ENCODE results near the gene GPR39. TPM values are rescaled to one million over a fixed set of nuclear protein-coding genes. Genes with fewer than 3 reads are reported as not detected.

Gene GPR39
- total RNA-seq, 1 donor from 2014 or later, result 9.0 TPM

DNA sequence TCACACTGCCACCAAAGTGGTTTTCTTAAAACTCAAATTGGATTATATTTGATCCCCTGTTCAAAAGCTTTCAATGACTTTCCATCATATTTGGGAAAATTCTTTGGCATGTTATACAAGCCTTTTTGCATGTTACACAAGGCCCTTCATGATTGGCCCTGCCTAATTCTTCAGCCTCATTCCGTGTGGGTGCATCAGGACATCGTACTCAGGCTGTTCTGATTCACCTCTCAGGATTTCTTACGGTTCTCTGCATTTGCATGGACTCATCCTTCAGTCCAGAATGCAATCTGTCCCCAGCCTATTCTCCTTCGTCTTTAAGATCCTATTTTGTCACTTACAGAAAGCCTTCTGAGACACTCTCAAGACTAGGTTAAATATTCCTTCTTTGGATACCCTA lies 145.6 kb downstream of the GPR39 start:
- no peak overlapping the region for H3K4me3 ChIP-seq (ENCODE audit: low read depth, low read length)
- DNase-seq (ENCODE audit: low read depth), result no peak
- TF ChIP-seq, protein P1, sequence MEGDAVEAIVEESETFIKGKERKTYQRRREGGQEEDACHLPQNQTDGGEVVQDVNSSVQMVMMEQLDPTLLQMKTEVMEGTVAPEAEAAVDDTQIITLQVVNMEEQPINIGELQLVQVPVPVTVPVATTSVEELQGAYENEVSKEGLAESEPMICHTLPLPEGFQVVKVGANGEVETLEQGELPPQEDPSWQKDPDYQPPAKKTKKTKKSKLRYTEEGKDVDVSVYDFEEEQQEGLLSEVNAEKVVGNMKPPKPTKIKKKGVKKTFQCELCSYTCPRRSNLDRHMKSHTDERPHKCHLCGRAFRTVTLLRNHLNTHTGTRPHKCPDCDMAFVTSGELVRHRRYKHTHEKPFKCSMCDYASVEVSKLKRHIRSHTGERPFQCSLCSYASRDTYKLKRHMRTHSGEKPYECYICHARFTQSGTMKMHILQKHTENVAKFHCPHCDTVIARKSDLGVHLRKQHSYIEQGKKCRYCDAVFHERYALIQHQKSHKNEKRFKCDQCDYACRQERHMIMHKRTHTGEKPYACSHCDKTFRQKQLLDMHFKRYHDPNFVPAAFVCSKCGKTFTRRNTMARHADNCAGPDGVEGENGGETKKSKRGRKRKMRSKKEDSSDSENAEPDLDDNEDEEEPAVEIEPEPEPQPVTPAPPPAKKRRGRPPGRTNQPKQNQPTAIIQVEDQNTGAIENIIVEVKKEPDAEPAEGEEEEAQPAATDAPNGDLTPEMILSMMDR (conservative IDR thresholded peaks at IDR 0.05; ENCODE audit: low read depth, low read length), result no peak

DNA sequence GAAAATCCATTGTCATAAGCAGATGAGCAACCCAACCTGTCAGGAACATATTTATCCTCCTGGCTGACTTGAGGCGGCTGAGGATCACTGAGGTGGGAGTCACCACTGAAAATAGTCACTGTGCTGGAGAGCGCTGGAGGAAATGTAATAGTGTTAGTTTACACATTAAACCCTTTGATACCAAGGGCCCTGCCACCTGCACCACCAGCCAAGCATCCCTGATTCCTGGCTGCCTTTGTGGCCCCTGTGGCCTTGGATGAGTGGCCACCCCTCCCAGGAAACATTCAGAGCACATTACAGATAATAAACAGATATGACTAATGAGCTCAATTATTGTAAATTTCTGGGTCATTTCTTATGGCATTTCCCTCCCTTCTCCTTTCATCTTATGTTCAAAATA lies 147.5 kb downstream of the GPR39 start:
- H3K4me3 ChIP-seq (ENCODE audit: low read depth, low read length), result no peak overlapping the region
- peak; percentile 56 for DNase-seq (ENCODE audit: low read depth)
- TF ChIP-seq, protein P1 (conservative IDR thresholded peaks at IDR 0.05; ENCODE audit: low read depth, low read length), result no peak

DNA sequence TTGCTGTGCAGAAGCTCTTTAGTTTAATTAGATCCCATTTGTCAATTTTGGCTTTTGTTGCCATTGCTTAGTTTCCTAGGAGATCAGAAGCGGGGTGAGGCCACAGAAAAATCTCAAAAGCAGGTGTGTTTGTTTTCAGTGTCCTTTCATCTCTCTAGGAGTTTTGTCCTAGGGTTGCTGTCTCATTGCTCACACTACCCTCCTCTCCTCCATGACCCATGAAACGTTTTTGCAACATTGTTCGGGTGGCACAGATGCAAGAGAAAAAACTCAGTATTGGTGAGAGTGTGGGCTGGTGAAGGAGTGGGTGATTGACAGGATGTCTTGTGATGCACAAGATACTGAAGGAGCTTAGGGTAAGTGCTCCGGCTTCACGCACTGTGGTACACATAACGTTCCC lies 149.8 kb downstream of the GPR39 start:
- no peak for DNase-seq (ENCODE audit: low read depth)
- TF ChIP-seq, protein P1 (conservative IDR thresholded peaks at IDR 0.05; ENCODE audit: low read depth, low read length), result no peak
- no peak overlapping the region for H3K4me3 ChIP-seq (ENCODE audit: low read depth, low read length)

DNA sequence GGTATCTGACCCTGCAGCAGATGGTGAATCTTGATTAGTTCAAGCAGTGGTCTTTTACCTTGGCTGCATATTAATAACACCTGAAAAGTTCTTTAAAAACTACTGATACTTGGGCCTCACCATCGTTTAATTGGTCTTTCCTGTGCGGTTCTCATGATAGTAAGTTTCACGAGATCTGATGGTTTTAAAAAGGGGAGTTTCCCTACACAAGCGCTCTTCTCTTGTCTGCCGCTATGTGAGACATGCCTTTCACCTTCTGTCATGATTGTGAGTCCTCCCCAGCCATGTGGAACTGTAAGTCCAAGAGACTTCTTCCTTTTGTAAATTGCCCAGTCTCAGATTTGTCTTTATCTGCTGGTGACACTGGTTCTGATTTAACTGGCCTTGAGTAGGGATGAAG lies 151.1 kb downstream of the GPR39 start:
- TF ChIP-seq, protein P1 (conservative IDR thresholded peaks at IDR 0.05; ENCODE audit: low read depth, low read length), result no peak
- no peak overlapping the region for H3K4me3 ChIP-seq (ENCODE audit: low read depth, low read length)
- no peak for DNase-seq (ENCODE audit: low read depth)

DNA sequence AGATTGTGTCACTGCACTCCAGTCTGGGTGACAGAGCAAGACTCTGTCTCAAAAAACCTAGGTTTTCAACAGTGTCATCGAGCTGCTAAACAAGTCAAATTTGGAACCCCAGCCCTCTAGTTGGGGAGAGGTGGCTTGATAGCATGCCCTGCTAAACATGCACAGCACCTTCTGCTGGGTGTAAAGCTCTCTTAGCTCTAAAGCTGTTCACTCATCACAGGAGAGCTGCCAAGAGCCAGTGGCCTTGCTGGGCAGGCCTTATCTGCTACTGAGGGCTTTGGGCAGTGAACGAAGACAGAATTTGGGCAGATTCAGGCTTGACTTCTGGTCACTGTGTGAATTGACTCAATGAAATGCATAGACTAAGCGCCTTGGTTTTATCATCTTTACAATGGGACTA lies 152.1 kb downstream of the GPR39 start:
- no peak overlapping the region for H3K4me3 ChIP-seq (ENCODE audit: low read depth, low read length)
- TF ChIP-seq, protein P1 (conservative IDR thresholded peaks at IDR 0.05; ENCODE audit: low read depth, low read length), result no peak
- no peak for DNase-seq (ENCODE audit: low read depth)

DNA sequence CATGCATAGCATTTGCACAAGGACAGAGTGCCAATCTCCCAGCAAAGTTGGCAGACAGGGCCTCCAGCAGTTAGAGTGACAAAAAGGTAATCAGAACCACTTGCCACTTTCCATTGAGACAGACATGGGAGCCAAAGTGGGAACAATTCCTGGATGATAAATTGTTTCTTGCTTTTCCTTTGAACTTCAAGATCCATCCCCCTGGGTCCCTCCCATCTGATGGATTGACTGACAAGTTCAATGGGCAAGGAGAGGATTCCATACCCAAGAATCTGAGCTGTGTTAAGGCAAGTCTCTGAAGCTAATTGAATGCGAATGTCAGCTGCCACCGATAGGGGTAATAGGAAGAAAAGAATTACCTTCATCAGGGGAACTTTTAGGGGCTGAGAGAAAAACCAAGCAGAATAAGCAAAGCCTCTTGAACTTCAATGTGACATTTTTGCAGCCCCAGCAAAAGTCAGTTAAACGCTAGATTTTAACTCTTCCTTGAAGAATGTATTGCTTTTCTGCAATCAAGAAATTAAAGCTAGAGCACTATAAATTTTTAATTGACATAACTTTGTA lies 156.9 kb downstream of the GPR39 start:
- DNase-seq (ENCODE audit: low read depth), result no peak

DNA sequence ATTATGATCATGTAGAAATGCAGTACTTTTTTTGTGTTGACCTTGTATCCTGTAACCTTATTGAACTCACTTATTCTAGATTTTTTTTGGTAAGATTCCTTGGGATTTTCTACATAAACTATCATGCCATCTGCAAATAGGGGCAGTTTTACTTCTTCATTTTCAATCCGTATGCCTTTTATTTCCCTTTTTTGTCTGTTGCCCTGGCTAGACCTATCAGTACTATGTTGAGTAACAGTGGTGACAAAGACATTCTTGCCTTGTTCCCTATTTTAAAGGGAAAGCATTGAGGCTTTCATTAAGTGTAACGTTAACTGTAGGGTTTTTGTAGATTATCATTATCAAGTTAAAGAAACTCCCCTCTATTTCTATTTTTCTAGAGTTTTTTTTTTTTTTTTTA lies 161.1 kb downstream of the GPR39 start:
- no peak for DNase-seq (ENCODE audit: low read depth)
- TF ChIP-seq, protein P1 (conservative IDR thresholded peaks at IDR 0.05; ENCODE audit: low read depth, low read length), result no peak
- H3K4me3 ChIP-seq (ENCODE audit: low read depth, low read length), result no peak overlapping the region

More for the DNA sequence above, 156.9 kb downstream of the GPR39 start:
- TF ChIP-seq, protein P1 (conservative IDR thresholded peaks at IDR 0.05; ENCODE audit: low read depth, low read length), result no peak
- no peak overlapping the region for H3K4me3 ChIP-seq (ENCODE audit: low read depth, low read length)
